Measurements from ENCODE around the gene TPBG. TPM values are rescaled to one million over a fixed set of nuclear protein-coding genes. Genes with fewer than 3 reads are reported as not detected.

TPBG gene
- total and polyA plus RNA-seq, 11 donors, result 1.0 to 10.0 (median 2.6) TPM

- 51 to 68% (median 61%) methylated on average over 2 of the region's 2 CpGs for WGBS, 4 donors
- no peaks in the 10 kb centered on the region for H3K4me1 ChIP-seq
- no peaks in the 10 kb centered on the region for H3K36me3 ChIP-seq
- H3K9me3 ChIP-seq, result no peaks in the 10 kb centered on the region
- H3K4me3 ChIP-seq, result no peak overlapping the region
- no peak overlapping the region for H3K27ac ChIP-seq
- H3K27me3 ChIP-seq, result no peaks in the 10 kb centered on the region
- DNase-seq (no peak), ATAC-seq (no peak)
- TF ChIP-seq CTCF (IDR thresholded peaks at IDR 0.05) (no peak), POLR2A (IDR thresholded peaks at IDR 0.05) (no peak)
- intact Hi-C loops (cut with DNase I), result no loop called here
These were observed 52.7 kb downstream of the TPBG start for GRCh38 chr6:82416346-82416745.

Other genes starting within 250 kb of the TPBG start
- 10 to 100 TPM; 19.4 to 39.2 (median 29.2) TPM for gene IBTK, start 116.1 kb upstream of the TPBG start, total RNA-seq
- gene IBTK, start 116.1 kb upstream of the TPBG start, polyA plus RNA-seq, result 10 to 100 TPM; 19.6 to 24.3 TPM